ENCODE measurements around the gene ANKRD1.

ANKRD1 gene

GRCh38 chr10:90935581-90936275, 14.8 kb upstream of the ANKRD1 start:
- DNase-seq, result no peak

- peak; percentile 53 for DNase-seq
Observed at GRCh38 chr10:90930971-90931871, 10.3 kb upstream of the ANKRD1 start.

GRCh38 chr10:90930070-90930837, 9.4 kb upstream of the ANKRD1 start:
- DNase-seq, result peak; percentile 50

- no peak for DNase-seq
Observed at GRCh38 chr10:90929179-90929578, 8.3 kb upstream of the ANKRD1 start.

GRCh38 chr10:90927293-90927692, 6.4 kb upstream of the ANKRD1 start:
- DNase-seq, result no peak

- DNase-seq, result no peak
Observed at GRCh38 chr10:90925079-90926029, 4.5 kb upstream of the ANKRD1 start.

- no peak for DNase-seq
Observed at GRCh38 chr10:90924552-90924951, 3.7 kb upstream of the ANKRD1 start.

GRCh38 chr10:90923111-90923731, 2.3 kb upstream of the ANKRD1 start:
- no peak for DNase-seq

- no peak for DNase-seq
Observed at GRCh38 chr10:90921906-90922305, 1.0 kb upstream of the ANKRD1 start.

GRCh38 chr10:90919683-90920574, 958 bp downstream of the ANKRD1 start:
- no peak for DNase-seq

GRCh38 chr10:90917968-90918318, 2.9 kb downstream of the ANKRD1 start:
- DNase-seq, result no peak

- no peak for DNase-seq
Observed at GRCh38 chr10:90917238-90917967, 3.5 kb downstream of the ANKRD1 start.

GRCh38 chr10:90916392-90917237, 4.3 kb downstream of the ANKRD1 start:
- no peak for DNase-seq

- DNase-seq, result no peak
Observed at GRCh38 chr10:90915766-90916075, 5.2 kb downstream of the ANKRD1 start.

GRCh38 chr10:90914992-90915765, 5.7 kb downstream of the ANKRD1 start:
- DNase-seq, result no peak

- no peak for DNase-seq
Observed at GRCh38 chr10:90913774-90914420, 7.0 kb downstream of the ANKRD1 start.

- no peak for DNase-seq
Observed at GRCh38 chr10:90912854-90913479, 7.9 kb downstream of the ANKRD1 start.
